Body of pancreas (tissue), 4 donors: ENCODE data around the gene OR4A15. TPM values are rescaled to one million over a fixed set of nuclear protein-coding genes. Genes with fewer than 3 reads are reported as not detected.

Source experiments
- ATAC-seq: fragments of 150-250 bp; one replicate; pipeline ENCODE4 v1.9.1; 2016
- DNase-seq, 4 donors: peaks; one replicate each; pipeline ENCODE4 v3.0.0-alpha.2; 2019
- H3K27ac ChIP-seq, 4 donors: fragments of 200-600 bp; sonication (generic); 1 replicate in 3 of 4; 2 replicates in 1 of 4; pipeline versions ENCODE4 v1.5.1 to v1.6.1; 2016 to 2019; ENCODE audit warnings: mild to moderate bottlenecking in 1 of 4, mixed read lengths in 1 of 4, moderate library complexity in 1 of 4
- H3K27me3 ChIP-seq, 2 donors: fragments of 200-600 bp; sonication (generic); one replicate each; pipeline ENCODE4 v1.6.0; 2016; ENCODE audit warnings: mild to moderate bottlenecking in 1 of 2
- H3K36me3 ChIP-seq, 2 donors: fragments of 200-600 bp; sonication (generic); replicated peaks in 1 of 2; 2 replicates each; pipeline ENCODE4 v1.5.1; 2016; ENCODE audit warnings: low read depth in 2 of 2; ENCODE audit not compliant: insufficient read depth in 1 of 2
- H3K4me1 ChIP-seq: fragments of 200-600 bp; sonication (generic); one replicate; pipeline ENCODE4 v1.6.0; 2016
- H3K4me3 ChIP-seq, 2 donors: fragments of 200-600 bp; sonication (generic); 1 replicate in 1 of 2; 2 replicates in 1 of 2; pipeline ENCODE4 v1.5.1; 2016 to 2019
- H3K9me3 ChIP-seq, 3 donors: fragments of 200-600 bp; sonication (generic); 1 replicate in 2 of 3; 2 replicates in 1 of 3; pipeline ENCODE4 v1.5.1; 2016
- POLR2A ChIP-seq, 3 donors: fragments of 450-650 bp; IDR thresholded peaks; one replicate each; pipeline ENCODE4 v1.6.1; 2016; ENCODE audit warnings: antibody characterized with exemption in 3 of 3, mild to moderate bottlenecking in 2 of 3
- WGBS, 2 donors: methylation state at CpG; one replicate each; pipeline ENCODE4 v1.1.5; 2017; 5-methylcytosine and 5-hydroxymethylcytosine counted together
- intact Hi-C: fragments of 100-400 bp; cut with DNase I; formaldehyde crosslinking; loops from one replicate; pipeline ENCODE4 v1.15.1; 2023
- small RNA-seq: library from RNA; depleted of rRNA; stranded (forward); fragments of <200 nt; gene quantifications from one replicate; pipeline ENCODE3, GENCODE V24; 2016
- total RNA-seq, 2 donors: library from RNA; depleted of rRNA; stranded (reverse); fragments of >200 nt; gene quantifications; one replicate each; pipeline ENCODE4 v1.1.0, GENCODE V29; 2016
- TF ChIP-seq, protein P1 (sequence below), 7 experiments: fragments of 450-650 bp in 4 of 7; fragments of 200-600 bp in 3 of 7; sonication (generic) in 3 of 7; IDR thresholded peaks; one replicate each; pipeline ENCODE4 v1.5.1; 2016 to 2019; ENCODE audit warnings: antibody characterized with exemption in 7 of 7

Gene OR4A15
- total RNA-seq, 2 donors from 2014 or later, result not detected

DNA sequence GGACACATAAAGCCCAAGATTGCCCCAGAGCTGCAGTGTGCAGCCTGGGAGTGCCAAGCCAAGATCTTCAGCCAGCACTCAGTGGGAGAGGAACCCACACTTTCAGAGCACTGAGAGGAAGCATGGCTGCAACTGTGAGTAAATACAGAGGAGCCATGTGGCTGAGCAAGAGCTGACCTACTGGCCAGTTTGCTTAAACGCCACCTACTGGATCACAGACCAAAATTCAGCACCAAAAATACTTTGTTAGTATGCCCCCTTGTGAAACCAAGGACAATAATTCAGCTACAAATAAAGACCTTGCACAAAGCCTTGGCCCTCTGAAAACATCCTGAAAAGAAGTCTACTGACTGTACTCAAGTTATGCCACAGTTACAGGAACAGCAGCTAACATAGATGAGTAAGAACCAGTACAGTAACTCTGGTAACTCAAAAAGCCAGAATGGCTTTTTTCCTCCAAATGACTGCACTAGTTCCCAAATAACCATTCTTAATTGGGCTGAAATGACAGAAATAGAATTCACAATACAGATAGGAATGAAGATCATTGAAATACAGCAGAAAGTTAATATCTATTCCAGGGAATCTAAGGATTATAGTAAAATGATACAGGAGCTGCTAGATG is 10.1 kb upstream of the OR4A15 start:
- no peak for TF ChIP-seq POLR2A (IDR thresholded peaks at IDR 0.05)
- TF ChIP-seq, protein P1, sequence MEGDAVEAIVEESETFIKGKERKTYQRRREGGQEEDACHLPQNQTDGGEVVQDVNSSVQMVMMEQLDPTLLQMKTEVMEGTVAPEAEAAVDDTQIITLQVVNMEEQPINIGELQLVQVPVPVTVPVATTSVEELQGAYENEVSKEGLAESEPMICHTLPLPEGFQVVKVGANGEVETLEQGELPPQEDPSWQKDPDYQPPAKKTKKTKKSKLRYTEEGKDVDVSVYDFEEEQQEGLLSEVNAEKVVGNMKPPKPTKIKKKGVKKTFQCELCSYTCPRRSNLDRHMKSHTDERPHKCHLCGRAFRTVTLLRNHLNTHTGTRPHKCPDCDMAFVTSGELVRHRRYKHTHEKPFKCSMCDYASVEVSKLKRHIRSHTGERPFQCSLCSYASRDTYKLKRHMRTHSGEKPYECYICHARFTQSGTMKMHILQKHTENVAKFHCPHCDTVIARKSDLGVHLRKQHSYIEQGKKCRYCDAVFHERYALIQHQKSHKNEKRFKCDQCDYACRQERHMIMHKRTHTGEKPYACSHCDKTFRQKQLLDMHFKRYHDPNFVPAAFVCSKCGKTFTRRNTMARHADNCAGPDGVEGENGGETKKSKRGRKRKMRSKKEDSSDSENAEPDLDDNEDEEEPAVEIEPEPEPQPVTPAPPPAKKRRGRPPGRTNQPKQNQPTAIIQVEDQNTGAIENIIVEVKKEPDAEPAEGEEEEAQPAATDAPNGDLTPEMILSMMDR (IDR thresholded peaks at IDR 0.05), result no peak
- ATAC-seq (no peak), DNase-seq (no peak)
- Histone ChIP-seq H3K27ac (no peak overlapping the region), H3K36me3 (no peaks in the 10 kb centered on the region), H3K4me1 (no peaks in the 10 kb centered on the region), H3K4me3 (no peak overlapping the region), H3K27me3 (no peaks in the 10 kb centered on the region), H3K9me3 (no peaks in the 10 kb centered on the region)
- intact Hi-C loops, result no loop called here
- WGBS, 2 donors, result 0 to 5% methylated on average over 1 of the region's 1 CpG

DNA sequence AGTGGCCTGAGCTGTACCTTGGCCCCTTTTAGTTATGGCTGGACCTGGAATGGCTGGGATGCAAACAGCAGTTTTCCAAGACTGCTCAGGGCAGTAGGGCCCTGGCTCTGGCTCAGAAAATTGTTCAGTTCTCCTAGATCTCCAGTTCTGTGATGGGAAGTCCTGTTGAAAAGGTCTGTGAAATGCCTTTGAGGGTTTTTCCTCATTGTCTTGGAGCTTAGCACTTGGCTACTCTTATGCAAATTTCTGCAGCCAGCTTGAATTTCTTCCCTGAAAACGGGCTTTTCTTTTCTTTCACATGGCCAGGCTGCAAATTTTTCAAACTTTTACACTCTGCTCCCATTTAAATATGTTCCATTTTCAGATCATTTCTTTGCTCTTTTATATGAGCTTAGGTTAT is 33.2 kb downstream of the OR4A15 start:
- Histone ChIP-seq H3K9me3 (no peaks in the 10 kb centered on the region), H3K27ac (no peak overlapping the region), H3K4me1 (no peaks in the 10 kb centered on the region), H3K27me3 (no peaks in the 10 kb centered on the region), H3K4me3 (no peak overlapping the region), H3K36me3 (no peaks in the 10 kb centered on the region)
- 3 to 7% methylated on average over 1 of the region's 1 CpG for WGBS, 2 donors
- DNase-seq (no peak), ATAC-seq (no peak)
- TF ChIP-seq, protein P1 (IDR thresholded peaks at IDR 0.05), result no peak
- no peak for TF ChIP-seq POLR2A (IDR thresholded peaks at IDR 0.05)
- intact Hi-C loops, result no loop called here

Small RNAs within 50 kb of the gene (small RNA-seq; reads per million reads assigned to genes)
- gene OR4X7P, result not detected

Other genes with a start within 250 kb of the OR4A15 start
- not detected for gene TRIM48, start 105.8 kb upstream of the OR4A15 start, total RNA-seq
- gene OR4A16, start 24.8 kb upstream of the OR4A15 start, total RNA-seq, result not detected
- gene OR4C15, start 186.5 kb downstream of the OR4A15 start, total RNA-seq, result not detected
- not detected for gene OR4C16, start 204.2 kb downstream of the OR4A15 start, total RNA-seq
- gene OR4C11, start 239.7 kb downstream of the OR4A15 start, total RNA-seq, result not detected